ENCODE measurements around the gene SMURF2. TPM values are rescaled to one million over a fixed set of nuclear protein-coding genes. Genes with fewer than 3 reads are reported as not detected.
A peak's percentile ranks its signal among the peaks of the same experiment; 100 is the strongest.

SMURF2 gene
- polyA plus RNA-seq (2013, experiment 1 of 2; ENCODE audit: insufficient read length) = 57.7 TPM
- 34.2 TPM for polyA plus RNA-seq (2013, experiment 2 of 2; ENCODE audit: insufficient read length)

DNA sequence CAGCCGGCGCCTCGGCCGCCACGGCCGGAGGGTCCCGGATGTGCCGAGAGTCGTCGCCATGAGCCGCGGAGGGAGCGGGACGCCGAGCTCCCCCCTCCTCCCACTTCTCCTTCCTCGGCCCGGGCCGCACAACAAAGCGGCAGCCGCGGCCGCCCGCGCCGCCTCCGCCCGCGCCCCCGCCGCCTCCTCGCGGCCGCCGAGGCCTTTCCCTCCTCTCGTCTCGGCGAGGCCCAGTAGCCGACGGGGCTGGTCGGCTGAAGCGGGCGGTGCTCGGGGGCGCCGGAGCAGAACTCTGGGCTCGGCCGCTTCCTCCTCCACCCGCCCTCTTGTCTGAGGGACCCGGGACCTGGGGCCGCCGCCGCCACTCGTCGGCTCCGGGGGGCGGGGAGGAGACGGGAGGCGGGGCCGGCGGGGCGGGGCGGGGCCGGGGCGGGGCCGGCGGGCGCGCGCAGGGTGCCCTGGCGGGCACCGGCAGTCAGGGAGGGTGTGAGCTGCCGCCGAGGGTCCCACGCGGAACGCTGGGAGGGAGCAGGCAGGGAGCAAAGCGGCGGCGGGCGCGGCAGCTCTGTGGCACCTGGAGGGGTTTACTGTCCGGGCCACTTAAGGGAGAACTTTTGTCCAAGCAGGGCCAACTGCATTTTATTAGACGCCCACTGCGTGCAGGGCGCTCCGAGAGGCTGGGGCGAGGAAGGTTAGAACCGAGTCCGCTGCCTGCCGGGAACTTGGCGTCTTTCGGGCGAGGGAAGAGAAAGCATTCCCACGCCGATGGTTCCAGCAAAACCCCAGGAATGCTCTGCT is at the start of gene SMURF2:
TSS of gene SMURF2 (minus strand) at position 332 of the 798 bp plus-strand sequence. CDS start 427 bp downstream, outside the sequence.
- peak; percentile 80 for DNase-seq

DNA sequence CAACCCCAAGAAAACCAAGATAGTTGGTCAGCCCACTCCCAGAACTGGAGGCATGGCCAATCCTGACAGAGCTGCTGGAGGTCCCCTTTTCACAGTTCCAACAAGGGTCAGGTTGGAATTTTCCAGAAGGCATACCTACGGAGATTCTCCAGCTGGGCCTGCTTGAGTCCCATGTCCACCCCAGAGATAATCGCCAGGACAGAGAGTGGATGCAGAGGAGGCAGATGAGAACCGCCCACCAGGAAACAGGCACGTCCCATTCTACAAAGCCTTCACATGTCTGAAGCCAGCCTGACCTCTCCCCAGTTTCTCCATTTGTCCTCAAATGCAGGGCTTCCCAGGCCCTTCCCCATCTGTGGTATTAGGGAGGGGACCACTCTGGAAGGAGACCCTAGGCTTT is 47.4 kb upstream of the SMURF2 start:
- no peak for DNase-seq

DNA sequence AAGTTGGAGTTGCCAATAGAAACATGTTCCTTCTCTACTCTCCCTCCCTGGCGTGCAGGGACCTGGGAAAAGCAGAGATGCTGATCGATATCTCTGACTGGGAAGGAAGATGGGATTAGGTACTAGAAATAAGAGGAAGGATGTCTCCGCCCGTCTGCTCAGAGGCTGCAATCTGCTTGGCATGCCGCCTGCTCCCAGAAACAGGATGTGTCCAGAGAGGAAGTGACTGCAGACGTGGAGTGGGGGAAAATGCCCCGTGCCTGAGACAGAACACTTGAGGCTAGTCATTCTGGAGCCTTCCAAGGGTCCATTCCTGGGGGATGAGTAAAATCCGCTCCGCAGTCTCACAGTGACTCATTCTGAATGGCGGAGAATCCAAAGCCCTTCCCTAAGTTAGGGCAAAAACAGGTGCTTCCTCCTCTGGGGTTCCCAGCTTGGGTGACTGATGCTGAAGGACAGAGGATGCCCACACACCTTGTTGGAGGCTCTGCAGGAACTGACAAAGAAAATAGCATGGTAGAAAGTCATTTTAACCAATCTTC is 45.0 kb upstream of the SMURF2 start:
- DNase-seq = peak; percentile 100

DNA sequence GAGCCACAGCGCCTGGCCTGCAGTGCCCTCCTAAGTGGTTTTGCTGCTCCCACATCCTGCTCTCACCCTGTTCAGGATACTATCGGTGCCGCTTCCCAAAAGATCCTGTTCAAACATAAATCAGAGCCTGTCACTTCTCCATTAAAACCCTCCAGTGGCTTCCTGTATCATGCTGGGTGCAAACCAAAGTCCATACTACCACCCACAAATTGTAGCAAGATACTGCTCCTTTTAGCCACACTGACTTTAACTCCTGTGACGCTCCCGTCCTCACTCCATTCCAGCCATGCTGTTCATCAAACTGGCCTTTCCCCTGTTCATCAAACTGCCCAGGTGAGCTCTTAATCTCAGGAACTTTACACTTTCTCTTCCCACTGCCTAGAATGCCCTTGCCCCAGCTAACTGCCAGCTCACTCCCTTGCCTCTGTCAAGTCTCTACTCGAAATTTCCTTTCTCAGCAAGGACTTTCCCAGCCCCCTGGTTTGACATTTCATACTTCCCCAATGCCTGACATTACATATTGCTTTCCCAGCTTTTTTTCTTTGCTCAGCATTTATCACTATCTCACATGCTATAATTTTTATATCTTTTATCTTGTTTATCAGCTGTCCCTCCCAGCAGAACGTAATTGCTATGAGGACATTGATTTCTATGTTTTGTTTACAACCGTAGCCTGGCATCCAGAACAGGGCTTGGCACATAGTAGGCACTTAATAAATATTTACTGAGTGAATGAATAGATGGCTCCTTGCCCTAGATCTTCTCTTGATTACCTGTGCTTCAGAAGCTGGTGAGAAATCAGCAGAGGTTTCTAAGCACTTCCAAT is 44.3 kb upstream of the SMURF2 start:
- peak; percentile 46 for DNase-seq

DNA sequence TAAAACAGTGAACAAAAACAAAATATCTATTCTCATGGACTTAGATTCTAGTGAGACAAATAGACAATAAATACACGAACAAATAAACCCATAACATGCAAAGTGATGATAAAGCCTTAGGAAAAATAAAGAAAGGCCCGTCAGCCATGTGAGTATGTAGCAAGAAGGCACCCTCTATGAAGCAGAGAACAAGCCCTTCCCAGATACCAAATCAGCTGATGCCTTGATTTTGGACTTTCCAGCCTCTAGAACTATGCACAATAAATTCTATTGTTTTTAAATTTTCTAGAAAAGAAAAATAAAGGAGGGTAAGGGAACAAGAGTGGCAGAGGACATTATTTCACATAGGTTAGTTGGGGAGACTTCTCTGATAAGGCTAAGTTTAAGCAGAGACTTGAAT is 40.7 kb upstream of the SMURF2 start:
- no peak for DNase-seq

DNA sequence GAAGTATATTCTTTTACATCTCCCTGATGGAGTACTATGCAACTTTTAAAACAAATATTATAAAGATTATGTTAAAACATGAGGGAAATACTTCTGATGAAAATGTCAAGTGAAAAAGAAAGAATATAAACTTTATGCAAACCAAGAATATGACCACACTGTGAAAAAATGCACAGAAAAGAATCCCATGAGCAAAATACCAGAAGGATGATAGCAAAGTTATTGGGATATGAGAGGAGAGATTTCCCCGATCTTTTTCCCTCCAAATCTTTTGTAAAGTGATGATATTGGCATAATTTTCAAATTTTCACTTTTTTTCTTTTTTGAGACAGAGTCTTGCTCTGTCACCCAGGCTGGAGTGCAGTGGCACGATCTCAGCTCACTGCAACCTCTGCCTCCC is 36.6 kb upstream of the SMURF2 start:
- DNase-seq = peak; percentile 79

DNA sequence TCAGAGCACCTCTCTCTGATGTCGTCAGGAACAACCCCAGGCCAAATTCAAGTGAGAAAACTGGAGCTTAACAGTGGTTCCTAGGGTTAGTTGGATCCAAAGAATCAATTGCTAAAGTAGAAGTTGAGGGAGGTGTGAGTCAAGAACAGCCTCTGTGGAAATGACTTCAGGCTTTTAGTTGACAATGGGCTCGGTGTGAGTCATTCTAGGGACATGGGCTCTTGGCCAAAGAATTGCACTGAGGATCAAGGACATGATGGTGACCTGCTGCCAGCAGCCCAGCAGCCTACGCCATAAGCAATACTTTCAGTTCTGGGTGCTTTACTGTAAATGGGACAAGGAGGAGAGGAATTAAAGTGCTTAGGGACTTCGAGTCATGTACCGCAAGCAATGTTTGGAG is 32.1 kb upstream of the SMURF2 start:
- DNase-seq = peak; percentile 94

DNA sequence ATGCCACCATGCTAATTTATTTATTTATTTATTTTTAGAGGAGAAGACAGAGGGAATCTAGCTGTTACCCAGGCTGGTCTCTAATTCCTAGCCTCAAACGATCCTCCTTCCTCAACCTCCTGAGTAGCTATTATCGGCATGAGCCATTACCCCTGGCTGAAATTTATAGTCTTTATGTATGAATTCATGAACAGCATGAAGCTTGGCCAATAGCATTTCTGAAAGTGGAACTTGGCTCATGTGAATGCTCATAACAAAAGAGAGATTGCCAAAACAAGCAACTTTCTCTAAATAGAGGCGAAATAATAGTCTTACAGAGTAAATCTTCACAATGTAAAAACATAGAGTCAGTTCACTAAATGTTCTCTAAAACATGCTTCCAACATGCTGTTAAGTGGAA is 30.1 kb upstream of the SMURF2 start:
- no peak for DNase-seq

DNA sequence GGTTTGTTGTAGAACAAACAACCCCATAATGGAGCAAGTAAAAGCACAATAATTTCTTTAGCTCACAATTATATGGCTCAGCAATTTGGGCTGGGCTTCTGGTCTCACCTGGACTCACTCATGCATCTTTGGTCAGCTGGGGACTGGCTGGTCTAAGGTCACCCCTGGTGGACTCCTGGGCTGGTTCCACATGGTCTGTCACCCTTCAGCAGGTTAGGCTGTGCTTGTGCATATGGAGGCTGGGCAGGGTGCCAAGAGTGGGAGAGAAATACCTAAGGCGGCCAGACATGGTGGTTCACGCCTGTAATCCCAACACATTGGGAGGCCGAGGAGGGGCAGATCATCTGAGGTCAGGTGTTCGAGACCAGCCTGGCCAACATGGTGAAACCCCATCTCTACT is 27.0 kb upstream of the SMURF2 start:
- no peak for DNase-seq

DNA sequence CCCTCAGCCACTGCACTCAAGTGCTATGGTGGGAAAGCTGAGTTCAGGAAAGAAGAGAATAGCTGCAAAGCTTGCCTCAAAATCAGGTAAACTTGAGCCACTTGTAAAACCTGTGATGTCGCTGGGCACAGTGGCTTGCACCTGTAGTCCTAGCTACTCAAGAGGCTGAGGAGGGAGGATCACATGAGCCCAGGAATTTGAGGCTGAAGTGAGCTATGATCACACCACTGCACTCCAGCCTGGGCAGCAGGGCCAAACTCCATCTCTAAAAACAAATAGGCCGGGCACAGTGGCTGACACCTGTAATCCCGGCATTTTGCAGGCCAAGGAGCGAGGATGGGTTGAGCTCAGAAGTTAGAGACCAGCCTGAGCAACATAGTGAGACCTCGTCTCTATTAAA is 26.4 kb upstream of the SMURF2 start:
- DNase-seq = no peak

DNA sequence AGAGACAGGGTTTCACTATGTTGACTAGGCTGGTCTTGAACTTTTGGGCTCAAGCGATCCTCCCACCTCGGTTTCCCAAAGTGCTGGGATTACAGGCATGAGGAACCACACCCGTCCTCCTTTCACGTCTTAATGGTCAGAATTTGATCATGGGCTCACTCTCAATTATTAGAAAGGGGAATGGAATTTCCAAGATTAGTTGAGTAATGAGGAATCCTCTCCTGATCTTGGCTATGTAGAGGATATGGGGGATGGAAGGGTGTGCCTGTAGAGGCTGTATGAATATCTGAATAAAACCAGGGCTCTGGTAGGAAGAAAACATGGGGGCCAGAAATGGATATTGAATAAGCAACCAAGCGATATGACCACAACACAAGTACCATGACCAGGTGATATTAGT is 25.9 kb upstream of the SMURF2 start:
- peak; percentile 86 for DNase-seq

DNA sequence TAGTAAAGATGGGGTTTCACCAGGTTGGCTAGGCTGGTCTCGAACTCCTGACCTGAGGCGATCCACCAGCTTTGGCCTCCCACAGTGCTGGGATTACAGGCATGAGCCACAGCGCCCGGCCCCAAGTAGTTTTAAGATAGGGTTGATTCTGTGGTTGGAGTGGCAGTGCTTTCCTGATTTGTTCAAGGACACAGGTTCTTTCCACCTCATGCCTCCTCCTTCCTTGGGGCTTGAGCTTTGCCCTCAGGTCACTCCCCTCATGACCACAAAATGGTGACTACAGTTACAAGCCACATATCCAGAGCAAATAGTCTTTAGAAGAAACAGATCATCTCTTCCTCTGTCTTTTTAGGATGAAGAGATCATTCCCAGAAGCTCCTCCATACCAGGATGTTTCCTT is 25.3 kb upstream of the SMURF2 start:
- DNase-seq = no peak

DNA sequence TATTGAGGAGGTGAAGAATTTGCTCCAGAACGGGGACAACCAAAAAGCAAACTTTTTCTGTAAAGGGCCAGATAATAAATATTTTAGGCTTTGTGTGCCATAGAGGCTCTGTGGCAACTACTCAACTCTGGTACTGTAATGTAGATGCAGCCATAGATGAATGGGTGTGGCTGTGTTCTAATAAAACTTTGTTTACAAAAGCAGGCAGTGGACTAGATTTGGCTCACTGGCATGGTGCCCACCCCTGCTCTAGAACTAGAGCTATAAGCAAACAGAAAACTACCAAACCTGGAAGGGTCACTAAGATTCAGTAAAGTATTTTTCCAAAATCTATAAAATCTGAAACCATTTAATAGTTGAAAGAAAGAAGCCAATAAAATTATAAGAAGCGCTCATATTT is 24.6 kb upstream of the SMURF2 start:
- DNase-seq = no peak

DNA sequence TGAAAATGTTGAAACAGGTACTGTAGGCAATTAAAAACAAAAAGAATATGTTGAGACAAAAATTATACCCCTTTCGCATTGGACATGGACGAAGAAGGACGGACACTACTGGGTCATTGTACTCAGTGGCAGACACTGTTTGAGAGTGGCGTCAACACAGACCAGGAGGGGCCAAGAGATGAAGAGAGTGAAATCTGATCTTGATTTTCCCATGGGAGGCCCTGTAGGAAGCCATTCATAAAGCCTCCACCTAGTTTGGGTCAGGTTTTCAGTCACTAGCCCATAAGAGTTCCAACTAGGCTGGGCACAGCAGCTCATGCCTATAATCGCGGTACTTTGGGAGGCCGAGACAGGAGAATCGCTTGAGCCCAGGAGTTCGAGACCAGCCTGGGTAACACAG is 23.6 kb upstream of the SMURF2 start:
- no peak for DNase-seq

DNA sequence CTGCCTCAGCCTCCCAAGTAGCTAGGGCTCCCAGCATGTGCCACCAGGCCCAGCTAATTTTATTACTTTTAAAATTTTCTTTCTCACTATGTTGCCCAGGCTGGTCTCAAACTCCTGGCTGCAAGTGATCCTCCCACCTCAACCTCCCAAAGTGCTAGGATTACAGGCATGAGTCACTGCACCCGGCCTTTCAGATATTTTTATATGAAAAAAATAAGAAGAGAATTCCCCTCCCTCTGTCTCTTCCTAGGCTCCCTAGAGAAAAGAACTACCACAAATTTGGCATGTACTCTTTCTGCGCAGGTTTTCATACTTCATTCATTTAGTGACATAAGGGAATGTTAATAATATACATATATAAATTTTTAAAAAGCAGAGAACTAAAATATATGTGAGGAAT is 21.7 kb upstream of the SMURF2 start:
- DNase-seq = peak; percentile 85

DNA sequence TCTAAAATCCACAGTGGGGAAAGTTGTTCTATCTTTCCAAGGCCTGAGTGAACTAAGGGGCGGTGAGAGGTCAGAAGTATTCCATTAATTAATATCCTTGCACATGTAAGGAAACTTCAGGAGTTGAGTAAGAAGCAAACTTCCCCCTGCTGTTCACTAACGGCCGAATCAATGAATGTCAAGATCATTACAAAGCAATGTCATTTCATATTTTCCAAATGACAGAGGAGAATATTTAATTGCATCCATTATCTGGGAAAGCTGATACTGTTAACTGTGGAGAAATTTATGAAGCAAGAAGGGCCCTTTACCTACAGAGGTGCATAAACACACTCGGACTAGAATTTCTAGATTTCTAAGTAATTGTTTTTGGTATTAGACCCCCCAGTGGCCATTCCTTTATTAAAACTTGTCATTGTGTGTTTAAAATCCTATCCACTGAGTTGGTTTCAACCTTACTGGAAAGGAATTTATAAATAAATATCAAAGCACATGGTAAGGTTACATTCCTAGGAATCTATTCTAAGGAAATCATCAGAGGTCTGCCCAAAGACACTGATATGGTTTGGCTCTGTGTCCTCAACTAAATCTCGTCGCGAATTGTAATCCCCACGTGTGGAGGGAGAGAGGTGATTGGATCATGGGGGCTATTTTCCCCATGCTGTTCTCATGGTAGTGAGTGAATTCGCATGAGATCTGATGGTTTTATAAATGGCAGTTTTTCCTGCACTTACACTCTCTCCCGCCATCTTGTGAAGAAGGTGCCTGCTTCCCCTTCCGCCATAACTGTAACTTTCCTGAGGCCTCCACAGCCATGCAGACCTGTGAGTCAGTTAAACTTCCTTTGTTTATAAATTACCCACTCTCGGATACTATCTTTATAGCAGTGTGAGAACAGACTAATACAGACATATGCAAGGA is 20.4 kb upstream of the SMURF2 start:
- DNase-seq = peak; percentile 93

DNA sequence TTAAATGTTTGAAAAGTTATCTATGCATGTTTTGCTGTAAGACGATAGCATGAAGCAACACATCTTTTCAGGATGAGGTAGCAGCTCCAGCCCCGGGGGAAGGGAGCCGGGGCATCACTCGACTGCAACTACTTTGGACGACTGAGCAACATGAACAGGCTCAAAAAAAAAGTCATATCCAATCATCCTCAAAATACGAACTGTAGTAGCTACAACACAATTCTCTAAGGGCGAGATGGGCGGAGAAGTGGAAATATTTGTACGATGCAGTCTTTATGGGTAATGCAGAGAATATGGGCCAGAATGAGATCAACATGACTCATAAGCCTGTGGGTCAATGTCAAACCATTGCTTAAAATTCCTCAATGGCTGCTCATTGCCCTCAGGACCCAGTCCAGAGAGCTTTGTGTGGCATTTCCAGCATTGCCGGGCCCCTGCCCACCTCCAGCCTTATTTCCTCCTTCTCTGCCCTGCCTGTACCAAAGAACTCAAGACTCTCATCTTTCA is 17.7 kb upstream of the SMURF2 start:
- DNase-seq = peak; percentile 100

DNA sequence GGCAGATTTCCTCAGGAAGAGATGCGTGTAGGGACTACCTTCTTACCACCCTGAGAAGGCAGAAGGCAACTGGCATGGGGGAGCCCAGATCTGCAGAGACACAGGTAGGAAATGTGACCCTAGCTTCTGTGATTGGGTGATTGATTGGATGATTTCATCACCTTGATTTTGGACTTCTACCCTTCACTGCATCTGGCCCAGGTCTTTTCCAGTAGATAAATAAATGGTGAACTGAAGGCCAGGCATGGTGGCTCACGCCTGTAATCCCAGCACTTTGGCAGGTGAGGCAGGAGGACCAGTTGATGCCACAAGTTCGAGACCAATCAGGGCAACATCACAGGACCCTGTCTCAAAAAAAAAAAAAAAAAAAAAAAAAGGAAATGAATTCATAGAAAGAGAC is 14.7 kb upstream of the SMURF2 start:
- DNase-seq = no peak

DNA sequence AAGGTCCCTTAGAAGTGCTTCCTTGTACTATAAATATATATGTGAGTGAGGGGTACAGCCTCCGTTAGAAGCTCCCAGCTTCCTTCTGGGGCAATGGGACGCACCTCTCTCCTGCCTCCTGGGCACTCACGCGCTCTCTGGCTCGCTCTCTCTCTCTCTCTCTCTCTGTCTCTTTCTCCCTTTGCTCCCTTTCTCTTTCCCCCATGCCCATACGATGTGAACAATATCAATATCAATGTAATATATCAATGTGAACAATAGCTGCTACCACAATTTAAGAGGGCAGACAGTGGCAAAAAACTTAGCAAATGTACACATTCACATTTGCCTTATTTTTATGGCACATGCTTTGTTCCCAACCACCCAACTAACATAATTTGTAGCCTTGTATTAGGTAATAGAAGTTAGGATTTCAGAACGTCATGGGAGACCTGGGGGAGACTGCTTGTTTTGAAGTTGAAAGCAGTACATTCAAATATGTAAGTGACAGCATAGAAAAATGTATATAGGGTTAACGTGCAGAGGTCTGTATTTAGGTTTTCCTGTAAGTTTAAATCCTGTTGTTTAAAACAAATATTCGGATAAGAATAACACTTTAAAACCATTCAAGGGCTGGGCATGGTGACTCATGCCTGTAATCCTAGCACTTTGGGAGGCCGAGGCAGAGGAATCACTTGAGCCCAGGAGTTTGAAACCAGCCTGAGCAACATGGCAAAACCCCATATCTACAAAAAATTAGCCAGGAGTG is 8.9 kb upstream of the SMURF2 start:
- peak; percentile 52 for DNase-seq

DNA sequence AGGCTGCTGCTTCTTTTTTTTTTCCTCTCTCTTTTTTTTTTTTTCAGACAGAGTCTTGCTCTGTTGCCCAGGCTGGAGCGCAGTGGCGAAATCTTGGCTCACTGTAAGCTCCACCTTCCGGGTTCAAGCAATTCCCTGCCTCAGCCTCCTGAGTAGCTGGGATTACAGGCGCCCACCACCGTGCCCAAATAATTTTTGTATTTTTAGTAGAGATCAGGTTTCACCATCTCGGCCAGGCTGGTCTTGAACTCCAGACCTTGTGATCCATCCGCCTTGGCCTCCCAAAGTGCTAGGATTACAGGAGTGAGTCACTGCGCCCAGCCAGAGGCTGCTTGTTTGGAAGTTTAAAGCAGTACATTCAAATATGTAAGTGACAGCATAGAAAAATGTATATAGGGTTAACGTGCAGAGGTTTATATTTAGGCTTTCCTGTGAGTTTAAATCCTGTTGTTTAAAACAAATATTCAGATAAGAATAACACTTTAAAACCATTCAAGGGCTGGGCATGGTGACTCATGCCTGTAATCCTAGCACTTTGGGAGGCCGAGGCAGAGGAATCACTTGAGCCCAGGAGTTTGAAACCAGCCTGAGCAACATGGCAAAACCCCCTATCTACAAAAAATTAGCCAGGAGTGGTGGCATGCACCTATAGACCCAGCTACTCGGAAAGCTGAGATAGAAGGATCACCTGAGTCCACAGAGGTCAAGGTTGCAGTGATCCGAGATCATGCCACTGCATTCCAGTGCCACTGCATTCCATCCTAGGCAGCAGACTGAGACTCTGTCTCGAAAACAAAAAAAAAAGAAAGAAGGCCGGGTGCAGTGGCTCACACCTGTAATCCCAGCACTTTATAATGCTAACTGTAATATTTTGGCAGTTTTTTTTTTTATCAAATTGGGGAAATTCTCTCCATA is 6.0 kb upstream of the SMURF2 start:
- DNase-seq = peak; percentile 93

Data from fibroblast of skin of back (primary cell).